DND-41 (cell line): ENCODE results near the gene ALKAL2.

Source experiments
- CTCF ChIP-seq: IDR thresholded peaks from 2 replicates; pipeline ENCODE4 v1.5.1; 2012; ENCODE audit warnings: borderline replicate concordance, low read length, moderate library complexity, mild to moderate bottlenecking; ENCODE audit not compliant: poor library complexity, severe bottlenecking; ENCODE audit errors: extremely low read depth
- EZH2 ChIP-seq: IDR thresholded peaks from 3 replicates; pipeline ENCODE4 v1.6.1; 2012; ENCODE audit warnings: borderline replicate concordance, low read depth, mild to moderate bottlenecking, moderate library complexity, low read length, inconsistent platforms; ENCODE audit not compliant: severe bottlenecking

- no peak for TF ChIP-seq CTCF
- TF ChIP-seq EZH2: no peak
These were observed 1.9 kb downstream of the ALKAL2 start for GRCh38 chr2:286035-286434.
